Kasumi-1 (cell line): ENCODE results near the gene FKBP5.
"Not testable (repeated sequence)": the region's sequence is repeated elsewhere in the genome, so short reads cannot be mapped to it uniquely, and the experiment has no call there.

Source experiments
- DNase-seq, 2 experiments: peaks; one replicate each; lab custom pipeline; 2025; lab: John Stamatoyannopoulos, UW

Gene FKBP5

GRCh38 chr6:35586542-35586941 is 102.2 kb downstream of the FKBP5 start:
- no peak for DNase-seq

DNA sequence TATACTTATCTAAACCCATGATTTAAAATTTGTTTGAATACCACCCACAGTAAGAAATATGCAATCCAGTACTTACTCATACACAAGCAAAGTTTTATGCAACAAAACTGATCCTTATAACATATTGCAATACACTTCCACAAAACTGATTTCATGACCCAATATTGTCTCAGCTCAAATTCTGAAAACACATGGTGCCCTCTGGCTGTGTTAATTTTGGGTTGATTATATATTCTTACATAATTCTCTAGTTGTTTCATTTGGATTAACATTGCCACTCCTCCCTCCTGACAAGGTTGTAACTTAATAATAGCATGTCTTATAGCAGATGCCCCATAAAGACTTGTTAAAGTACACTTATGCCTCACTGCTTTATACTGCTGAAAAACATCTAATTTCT is 103.1 kb downstream of the FKBP5 start:
- no peak for DNase-seq

GRCh38 chr6:35583893-35584688 is 104.6 kb downstream of the FKBP5 start:
- DNase-seq: peak; percentile 55 to 76

GRCh38 chr6:35582315-35582714 is 106.4 kb downstream of the FKBP5 start:
- DNase-seq: no peak

DNA sequence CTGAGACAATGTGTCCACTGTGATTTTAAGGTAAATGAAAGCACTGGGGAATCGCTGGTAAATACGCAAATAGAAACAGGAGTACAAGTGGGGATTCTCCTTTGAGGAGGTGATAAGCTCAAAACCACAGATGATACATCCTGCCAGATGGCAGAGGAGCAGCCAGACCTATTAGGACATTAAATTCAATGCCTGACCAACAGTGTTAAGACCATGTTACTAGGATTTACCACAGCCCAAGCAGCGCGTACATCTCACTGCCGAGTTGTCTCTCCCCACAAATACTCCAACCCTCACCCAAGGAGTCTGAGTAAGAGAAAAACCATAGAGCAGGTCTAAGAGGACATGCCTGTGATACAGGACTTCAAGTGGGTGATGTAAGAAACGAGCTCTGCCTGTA is 107.1 kb downstream of the FKBP5 start:
- DNase-seq: no peak

DNA sequence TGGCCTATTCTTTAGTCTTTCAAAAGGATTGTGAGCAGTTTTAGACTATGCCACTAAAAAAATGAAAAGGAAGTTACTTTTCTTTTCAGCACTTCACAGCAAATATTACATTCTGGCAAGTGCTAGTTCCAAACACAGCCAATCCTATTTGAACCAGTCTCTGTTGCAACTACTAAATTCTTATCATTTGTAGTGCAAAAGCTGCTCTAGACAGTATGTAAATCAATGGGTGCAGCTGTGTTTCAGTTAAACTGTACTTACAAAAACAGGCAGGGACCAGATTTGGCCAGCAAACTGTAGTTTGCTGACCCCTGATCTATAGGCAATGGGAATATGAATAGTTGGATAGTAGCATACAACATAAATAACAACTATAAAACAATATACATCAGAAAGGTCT is 107.9 kb downstream of the FKBP5 start:
- no peak for DNase-seq

- no peak for DNase-seq
Measured at GRCh38 chr6:35576682-35577081, 112.0 kb downstream of the FKBP5 start.

DNA sequence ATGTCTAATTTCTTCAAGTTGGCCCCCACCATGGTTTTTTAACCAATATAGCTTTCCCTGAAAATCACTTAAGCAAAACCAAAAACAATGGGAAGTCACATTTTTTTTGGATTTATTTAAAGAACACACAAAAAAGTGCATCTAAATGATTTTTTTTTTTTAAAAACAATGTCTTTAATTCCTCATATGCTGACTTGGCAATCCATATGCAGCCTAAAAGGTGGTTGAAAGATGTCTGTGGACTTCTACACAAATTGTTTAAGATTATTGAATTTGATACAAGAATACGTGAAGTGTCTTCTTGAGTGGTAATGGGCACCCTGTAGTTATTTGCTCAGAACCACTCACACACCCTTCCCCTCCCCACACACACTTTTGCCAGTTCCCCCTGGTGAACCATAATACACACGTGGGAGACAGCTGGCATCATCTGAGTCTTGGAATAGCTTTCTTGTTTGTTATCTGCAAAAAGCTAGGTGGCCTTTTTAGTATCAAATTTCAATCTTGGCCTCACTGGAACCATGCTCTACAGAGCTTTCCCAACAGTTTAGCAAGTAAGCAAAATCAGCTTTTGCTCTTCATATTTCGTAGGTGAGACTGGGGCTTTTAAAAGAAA is 115.1 kb downstream of the FKBP5 start:
- DNase-seq: no peak

- DNase-seq: not testable (repeated sequence)
Measured at GRCh38 chr6:35570885-35571330, 117.8 kb downstream of the FKBP5 start.

- peak in 1 of 2 experiments; percentile 22 for DNase-seq
Measured at GRCh38 chr6:35569011-35569461, 119.7 kb downstream of the FKBP5 start.

DNA sequence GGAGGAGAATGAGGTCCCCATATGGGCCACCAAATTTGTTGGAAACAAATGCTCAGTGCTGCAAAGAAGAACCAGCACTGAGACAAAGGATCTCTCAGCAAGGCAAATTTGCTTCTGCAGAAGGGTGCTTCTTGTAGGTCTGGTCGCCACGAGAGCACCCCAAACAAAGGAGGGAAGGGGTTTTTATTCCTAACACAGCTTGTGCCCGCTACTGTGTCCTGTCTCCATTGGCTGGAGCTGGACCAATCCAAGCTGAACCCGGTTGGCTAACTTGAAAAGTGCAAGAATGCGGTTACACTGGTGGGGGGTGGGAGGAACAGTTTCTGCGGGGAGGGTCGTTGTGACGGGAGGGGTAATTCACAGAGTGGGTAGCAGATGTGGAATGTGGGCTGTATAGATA is 121.9 kb downstream of the FKBP5 start:
- DNase-seq: no peak

DNA sequence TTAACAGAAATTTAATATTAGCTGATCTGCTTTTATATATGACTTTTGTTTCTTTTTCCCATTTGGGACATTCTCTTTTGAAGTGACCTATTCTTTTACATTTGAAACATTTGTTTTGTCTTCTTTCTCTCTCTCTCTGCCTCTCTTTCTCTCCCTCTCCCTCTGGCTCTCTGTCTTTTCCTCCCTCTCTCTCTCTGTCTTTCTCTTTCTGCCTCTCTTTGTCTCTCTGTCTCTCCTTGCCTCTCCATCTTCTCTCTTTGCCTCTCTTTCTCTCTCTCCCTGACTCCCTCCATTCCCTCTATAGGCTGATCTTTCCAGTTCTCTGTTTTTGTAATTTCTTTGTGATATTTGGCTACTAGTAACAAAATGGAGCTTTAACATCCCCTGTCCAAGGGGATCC is 124.0 kb downstream of the FKBP5 start:
- no peak for DNase-seq

DNA sequence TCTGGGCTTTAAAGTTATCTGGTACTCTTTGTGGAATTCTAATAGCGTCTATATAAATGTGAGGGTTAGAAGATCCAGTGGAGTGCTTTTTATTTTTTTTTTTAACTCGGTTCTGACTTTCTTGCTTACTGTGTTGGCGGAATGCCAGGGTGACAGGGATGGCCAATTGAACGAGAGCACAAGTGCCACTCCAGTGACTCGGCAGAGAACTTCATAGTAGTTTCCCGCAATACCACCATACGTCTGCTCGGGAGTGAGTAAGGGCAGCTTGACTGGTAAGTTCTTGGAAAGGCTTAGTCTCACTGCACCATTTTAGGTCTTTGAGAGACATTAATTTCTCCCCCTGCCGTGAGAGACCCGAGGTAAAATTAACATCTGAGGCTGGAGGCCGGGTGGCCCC is 126.7 kb downstream of the FKBP5 start:
- DNase-seq: no peak

DNA sequence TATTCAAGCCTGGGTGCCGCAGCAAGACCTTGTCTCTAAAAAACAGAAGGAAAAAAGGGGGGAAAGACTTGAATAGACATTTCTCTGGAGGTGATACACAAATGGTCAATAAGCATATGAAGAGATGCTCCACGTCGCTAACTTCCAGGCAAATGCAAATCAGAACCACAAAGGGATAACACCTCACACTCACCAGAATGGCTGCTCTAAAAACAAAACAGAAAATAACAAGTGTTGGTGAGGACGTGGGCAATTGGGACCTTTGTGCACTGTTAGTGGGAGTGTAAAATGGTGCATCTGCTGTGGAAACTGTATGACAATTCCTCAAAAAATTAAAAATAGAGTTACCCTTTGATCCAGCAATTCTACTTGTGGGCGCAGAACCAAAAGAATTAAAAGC is 127.6 kb downstream of the FKBP5 start:
- DNase-seq: no peak

DNA sequence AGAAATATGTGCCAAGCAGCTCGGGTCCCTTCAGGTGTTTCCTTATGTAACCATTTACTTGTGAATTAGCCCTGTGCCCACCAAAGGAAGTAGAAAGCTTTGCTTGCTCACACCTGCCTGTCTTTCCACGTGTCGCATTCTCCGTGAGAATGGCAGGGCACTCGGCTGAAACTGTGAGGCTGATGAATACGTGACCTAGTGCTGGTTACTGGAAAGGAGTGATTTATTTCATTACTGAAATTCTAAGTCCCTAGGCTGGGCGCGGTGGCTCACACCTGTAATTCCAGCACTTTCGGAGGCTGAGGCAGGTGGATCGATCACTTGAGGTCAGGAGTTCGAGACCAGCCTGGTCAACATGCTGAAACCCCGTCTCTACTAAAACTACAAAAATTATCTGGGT is 130.1 kb downstream of the FKBP5 start:
- no peak for DNase-seq

DNA sequence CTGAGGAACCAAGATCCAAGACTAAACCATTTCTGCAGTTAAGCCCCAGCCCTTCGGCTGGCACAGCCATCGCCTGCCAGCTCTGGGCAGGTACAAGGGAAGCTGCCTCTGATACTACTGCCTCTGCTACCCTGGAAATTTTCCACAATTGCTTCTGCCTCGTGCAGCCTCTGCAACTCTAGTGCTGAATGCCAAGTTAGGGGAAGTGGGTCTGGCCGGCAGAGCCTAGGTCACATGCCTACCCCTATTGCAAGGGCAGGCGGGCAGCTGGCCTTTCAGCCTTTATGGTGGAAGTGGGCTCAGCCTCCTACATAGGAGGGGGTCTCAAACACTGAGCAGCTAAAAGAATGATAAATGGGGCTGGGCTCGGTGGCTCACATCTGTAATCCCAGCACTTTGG is 131.5 kb downstream of the FKBP5 start:
- DNase-seq: no peak

GRCh38 chr6:35554811-35555210 is 133.9 kb downstream of the FKBP5 start:
- no peak for DNase-seq

DNA sequence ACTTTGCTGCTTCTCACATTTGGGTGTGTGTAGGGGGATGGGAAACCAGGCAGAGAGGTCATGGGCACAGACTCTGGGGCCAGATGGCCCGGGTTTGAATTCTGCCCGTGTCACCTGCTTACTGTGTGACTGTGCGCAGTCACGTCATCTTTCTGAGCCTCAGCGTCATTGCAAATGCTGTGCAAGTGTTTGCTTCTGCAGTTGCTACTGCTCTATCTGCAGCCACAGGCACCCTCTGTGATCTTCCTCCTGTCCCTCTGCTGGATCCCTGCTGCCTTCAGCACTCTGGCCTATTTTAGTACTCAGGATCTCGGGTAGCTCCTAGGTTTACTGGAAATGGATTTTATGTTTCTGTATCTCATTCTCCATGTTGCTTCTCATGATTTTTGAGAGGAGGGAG is 135.4 kb downstream of the FKBP5 start:
- DNase-seq: no peak

- peak; percentile 66 for DNase-seq
Measured at GRCh38 chr6:35552285-35552917, 136.3 kb downstream of the FKBP5 start.

GRCh38 chr6:35550437-35550836 is 138.3 kb downstream of the FKBP5 start:
- no peak for DNase-seq

GRCh38 chr6:35547676-35548075 is 141.0 kb downstream of the FKBP5 start:
- DNase-seq: no peak

DNA sequence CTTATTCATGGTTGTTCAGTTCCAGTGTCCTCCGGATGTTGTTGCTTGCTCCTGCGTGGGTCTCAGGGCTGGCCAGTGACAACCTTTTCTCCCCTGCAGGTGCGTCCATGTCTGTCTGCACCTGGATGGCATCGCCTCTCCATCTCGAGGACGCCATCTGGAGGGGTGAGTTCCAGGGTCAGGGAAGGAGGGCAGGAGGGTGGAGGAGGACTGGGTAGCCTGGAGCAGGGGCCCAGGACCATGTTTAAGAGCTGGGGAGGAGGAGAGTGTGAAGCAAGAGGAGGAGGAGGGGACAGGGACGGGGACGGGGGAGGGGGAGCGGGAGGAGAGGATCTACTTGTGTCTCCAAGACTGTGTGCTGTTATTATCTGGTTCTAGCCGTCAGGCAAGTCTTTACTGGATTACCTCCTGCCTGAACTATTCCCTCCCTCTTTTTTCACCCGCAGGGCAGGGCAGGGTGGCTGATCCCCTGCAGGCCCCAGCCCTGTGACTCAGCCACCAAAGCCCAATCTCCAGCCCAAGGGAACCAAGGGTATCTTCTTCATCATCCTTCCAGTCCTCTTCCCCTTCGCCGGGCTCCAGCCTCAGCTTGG is 143.8 kb downstream of the FKBP5 start:
- no peak for DNase-seq
